ENCODE data around the gene OSBPL10. TPM values are rescaled to one million over a fixed set of nuclear protein-coding genes. Genes with fewer than 3 reads are reported as not detected.
A peak's percentile ranks its signal among the peaks of the same experiment; 100 is the strongest.

Gene OSBPL10
- total and polyA plus RNA-seq, 4 experiments from 2014 or later = 0.95 TPM; not detected in 3

DNA sequence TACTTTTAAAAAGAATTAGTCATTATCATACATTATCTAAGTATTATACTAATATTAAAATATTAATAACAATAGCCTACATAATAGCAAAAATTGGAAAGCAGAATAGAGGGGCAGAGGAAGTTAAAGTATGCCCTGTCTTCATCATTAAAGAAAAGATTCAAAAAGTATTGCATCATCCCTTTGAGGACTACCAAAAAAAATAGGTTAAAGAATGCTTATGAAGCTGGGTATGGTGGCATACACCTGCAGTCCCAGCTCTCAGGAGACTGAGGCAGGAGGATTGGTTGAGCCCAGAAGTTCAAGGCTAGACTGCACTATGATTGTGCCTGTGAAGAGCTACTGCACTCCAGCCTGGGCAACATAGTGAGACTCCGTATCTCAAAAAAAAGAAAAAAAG, 240.7 kb downstream of the OSBPL10 start:
- no peaks in the 10 kb centered on the region for H3K36me3 ChIP-seq (ENCODE audit: insufficient read depth, low read length)
- no peaks in the 10 kb centered on the region for H3K4me1 ChIP-seq (ENCODE audit: insufficient read depth, low read length)
- no peaks in the 10 kb centered on the region for H3K36me3 Mint-ChIP-seq
- H3K4me1 Mint-ChIP-seq = no peaks in the 10 kb centered on the region
- H3K9me3 Mint-ChIP-seq = peaks cover 0 to 1% (median 0%) of the 10 kb centered on the region in 8 donors
- H3K27me3 Mint-ChIP-seq = peaks cover 5 to 6% of the 10 kb centered on the region in 2 donors
- H3K27ac Mint-ChIP-seq = peak overlapping the region in 1 of 7 donors; percentile 0
- H3K27me3 ChIP-seq (ENCODE audit: insufficient read depth, low read length) = no peaks in the 10 kb centered on the region
- intact Hi-C loops (cut with micrococcal nuclease) = no loop called here
- no peak overlapping the region for H3K4me3 ChIP-seq (ENCODE audit: low read length in 2 of 2)
- no peak for DNase-seq
- H3K27ac ChIP-seq (ENCODE audit: low read depth, low read length) = no peak overlapping the region
- ChIA-PET CTCF (ENCODE audit: partially characterized antibody) (no interaction called here), POLR2A (ENCODE audit: partially characterized antibody) (no interaction called here)
- no peaks in the 10 kb centered on the region for H3K9me3 ChIP-seq (ENCODE audit: control insufficient read depth in 1 of 2, low read length in 2 of 2)
- no peak overlapping the region for H3K4me3 Mint-ChIP-seq

DNA sequence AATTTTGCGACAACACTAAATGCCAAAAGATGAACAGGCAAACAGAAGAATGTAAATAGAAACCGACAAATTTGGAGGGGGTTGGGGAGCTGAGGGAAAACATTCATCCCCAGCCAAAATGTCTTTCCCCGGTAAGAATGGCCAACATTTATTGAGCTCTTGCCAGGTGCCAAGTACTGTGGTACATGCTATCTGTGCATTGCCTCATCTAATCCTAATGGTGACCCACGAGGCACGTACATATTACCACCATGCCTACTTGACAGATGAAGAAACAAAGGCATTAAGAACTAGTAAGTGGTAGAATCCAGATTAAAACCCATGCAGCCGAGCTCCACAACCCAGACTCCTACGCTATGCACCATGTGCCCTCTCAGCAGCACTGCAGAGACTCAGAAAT, 242.7 kb downstream of the OSBPL10 start:
- H3K4me1 Mint-ChIP-seq = no peaks in the 10 kb centered on the region
- POLR2A ChIA-PET (ENCODE audit: partially characterized antibody) = no interaction called here

DNA sequence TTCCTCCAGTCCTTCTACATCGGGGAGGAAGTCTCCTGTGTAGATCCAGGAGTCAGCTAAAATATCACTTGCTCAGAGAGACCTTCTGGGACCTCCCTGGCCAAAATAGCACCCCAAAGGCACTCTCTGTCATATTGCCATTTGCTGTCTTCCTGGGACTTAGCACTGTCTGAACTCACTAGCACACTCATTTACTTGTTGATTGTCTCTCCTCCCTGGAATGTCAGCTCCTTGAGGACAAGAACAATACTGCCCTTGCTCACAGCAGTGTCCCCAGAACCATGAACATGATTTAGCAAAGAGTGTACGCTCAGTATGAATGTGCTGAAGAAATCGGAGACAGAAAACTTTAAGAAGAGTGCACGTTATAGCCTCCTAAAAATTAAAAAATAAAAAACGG, 245.4 kb downstream of the OSBPL10 start:
- DNase-seq = no peak
- H3K4me1 ChIP-seq (ENCODE audit: insufficient read depth, low read length) = no peaks in the 10 kb centered on the region
- no peaks in the 10 kb centered on the region for H3K36me3 Mint-ChIP-seq
- no peaks in the 10 kb centered on the region for H3K27me3 ChIP-seq (ENCODE audit: insufficient read depth, low read length)
- no peak overlapping the region for H3K27ac ChIP-seq (ENCODE audit: low read depth, low read length)
- no peak overlapping the region for H3K4me3 ChIP-seq (ENCODE audit: low read length in 2 of 2)
- peaks cover 5 to 6% of the 10 kb centered on the region in 2 donors for H3K27me3 Mint-ChIP-seq
- H3K36me3 ChIP-seq (ENCODE audit: insufficient read depth, low read length) = no peaks in the 10 kb centered on the region
- no peak overlapping the region for H3K27ac Mint-ChIP-seq
- H3K9me3 ChIP-seq (ENCODE audit: control insufficient read depth in 1 of 2, low read length in 2 of 2) = no peaks in the 10 kb centered on the region
- no peak overlapping the region for H3K4me3 Mint-ChIP-seq
- CTCF ChIA-PET (ENCODE audit: partially characterized antibody) = interaction anchor here (0.6 kb wide), 1 partner anchor 522 kb away, joined by 3 read pairs; no protein-coding TSS in a partner anchor
- H3K9me3 Mint-ChIP-seq = peaks cover 0 to 1% (median 0%) of the 10 kb centered on the region in 8 donors
- H3K4me1 Mint-ChIP-seq = no peaks in the 10 kb centered on the region
- intact Hi-C loops (cut with micrococcal nuclease) = no loop called here
- POLR2A ChIA-PET (ENCODE audit: partially characterized antibody) = no interaction called here

More for the DNA sequence above, 242.7 kb downstream of the OSBPL10 start:
- Mint-ChIP-seq H3K9me3 (peaks cover 0 to 1% (median 0%) of the 10 kb centered on the region in 8 donors), H3K27me3 (peaks cover 5 to 6% of the 10 kb centered on the region in 2 donors), H3K36me3 (no peaks in the 10 kb centered on the region), H3K4me3 (no peak overlapping the region), H3K27ac (no peak overlapping the region)
- H3K27ac ChIP-seq (ENCODE audit: low read depth, low read length) = no peak overlapping the region
- H3K36me3 ChIP-seq (ENCODE audit: insufficient read depth, low read length) = no peaks in the 10 kb centered on the region
- H3K4me1 ChIP-seq (ENCODE audit: insufficient read depth, low read length) = no peaks in the 10 kb centered on the region
- intact Hi-C loops (cut with micrococcal nuclease) = no loop called here
- H3K9me3 ChIP-seq (ENCODE audit: control insufficient read depth in 1 of 2, low read length in 2 of 2) = no peaks in the 10 kb centered on the region
- DNase-seq = no peak
- CTCF ChIA-PET (ENCODE audit: partially characterized antibody) = no interaction called here
- no peaks in the 10 kb centered on the region for H3K27me3 ChIP-seq (ENCODE audit: insufficient read depth, low read length)
- no peak overlapping the region for H3K4me3 ChIP-seq (ENCODE audit: low read length in 2 of 2)

DNA sequence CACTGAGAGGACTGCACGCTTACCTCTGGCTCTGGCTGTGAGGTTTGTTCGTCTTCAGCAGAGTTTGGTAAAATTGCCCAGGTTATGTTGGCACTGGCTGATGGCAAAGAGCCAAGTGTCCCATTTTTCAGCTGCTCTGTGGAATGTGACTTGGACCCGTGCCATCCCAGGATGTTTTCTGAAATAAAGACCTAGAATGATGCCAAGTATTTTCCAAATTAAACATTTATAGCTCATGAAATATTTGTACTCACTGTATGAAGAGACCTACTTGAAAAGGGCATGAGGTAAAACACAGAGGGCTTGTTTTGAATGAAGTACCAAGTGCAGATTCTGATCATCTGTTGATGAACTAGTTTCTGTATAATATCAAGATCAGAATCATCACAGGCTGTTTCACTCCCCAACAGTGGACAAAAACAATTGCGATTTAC, 247.8 kb downstream of the OSBPL10 start:
- POLR2A ChIA-PET (ENCODE audit: partially characterized antibody) = no interaction called here
- Mint-ChIP-seq H3K27ac (no peak overlapping the region), H3K27me3 (peaks cover 7 to 8% of the 10 kb centered on the region in 2 donors), H3K4me1 (no peaks in the 10 kb centered on the region), H3K4me3 (no peak overlapping the region), H3K36me3 (no peaks in the 10 kb centered on the region), H3K9me3 (peaks cover 0 to 1% (median 0%) of the 10 kb centered on the region in 8 donors)
- CTCF ChIA-PET (ENCODE audit: partially characterized antibody) = no interaction called here
- Histone ChIP-seq H3K36me3 (ENCODE audit: insufficient read depth, low read length) (no peaks in the 10 kb centered on the region), H3K9me3 (ENCODE audit: control insufficient read depth in 1 of 2, low read length in 2 of 2) (no peaks in the 10 kb centered on the region), H3K27me3 (ENCODE audit: insufficient read depth, low read length) (no peaks in the 10 kb centered on the region), H3K27ac (ENCODE audit: low read depth, low read length) (no peak overlapping the region), H3K4me1 (ENCODE audit: insufficient read depth, low read length) (no peaks in the 10 kb centered on the region), H3K4me3 (ENCODE audit: low read length in 2 of 2) (no peak overlapping the region)
- intact Hi-C loops (cut with micrococcal nuclease) = no loop called here
- no peak for DNase-seq

DNA sequence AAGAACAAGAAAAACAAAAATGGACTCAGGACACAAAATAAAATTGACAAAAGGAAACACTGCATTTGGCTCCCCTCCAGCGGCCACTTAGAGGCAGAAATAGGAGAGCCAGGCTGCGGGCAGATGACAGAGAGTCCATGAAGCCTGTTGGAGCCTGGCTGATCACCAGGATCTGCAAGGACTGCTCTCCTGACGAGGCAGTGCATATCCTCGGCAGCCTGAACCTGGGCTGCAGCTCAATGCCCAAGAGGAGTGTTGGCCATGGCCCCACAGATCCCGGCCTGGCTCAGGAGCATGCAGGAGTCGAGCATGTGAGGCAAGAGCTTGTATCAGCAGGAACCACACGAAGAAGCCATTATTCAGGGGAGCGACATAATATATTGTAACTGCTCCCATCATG, 248.5 kb downstream of the OSBPL10 start:
- Mint-ChIP-seq H3K27me3 (peaks cover 8 to 10% of the 10 kb centered on the region in 2 donors), H3K36me3 (no peaks in the 10 kb centered on the region), H3K4me1 (no peaks in the 10 kb centered on the region), H3K4me3 (no peak overlapping the region), H3K9me3 (peaks cover 0 to 1% (median 0%) of the 10 kb centered on the region in 8 donors), H3K27ac (no peak overlapping the region)
- intact Hi-C loops (cut with micrococcal nuclease) = no loop called here
- Histone ChIP-seq H3K4me3 (ENCODE audit: low read length in 2 of 2) (no peak overlapping the region), H3K9me3 (ENCODE audit: control insufficient read depth in 1 of 2, low read length in 2 of 2) (no peaks in the 10 kb centered on the region), H3K27me3 (ENCODE audit: insufficient read depth, low read length) (no peaks in the 10 kb centered on the region), H3K36me3 (ENCODE audit: insufficient read depth, low read length) (no peaks in the 10 kb centered on the region), H3K27ac (ENCODE audit: low read depth, low read length) (no peak overlapping the region), H3K4me1 (ENCODE audit: insufficient read depth, low read length) (no peaks in the 10 kb centered on the region)
- ChIA-PET CTCF (ENCODE audit: partially characterized antibody) (no interaction called here), POLR2A (ENCODE audit: partially characterized antibody) (no interaction called here)
- DNase-seq = no peak

DNA sequence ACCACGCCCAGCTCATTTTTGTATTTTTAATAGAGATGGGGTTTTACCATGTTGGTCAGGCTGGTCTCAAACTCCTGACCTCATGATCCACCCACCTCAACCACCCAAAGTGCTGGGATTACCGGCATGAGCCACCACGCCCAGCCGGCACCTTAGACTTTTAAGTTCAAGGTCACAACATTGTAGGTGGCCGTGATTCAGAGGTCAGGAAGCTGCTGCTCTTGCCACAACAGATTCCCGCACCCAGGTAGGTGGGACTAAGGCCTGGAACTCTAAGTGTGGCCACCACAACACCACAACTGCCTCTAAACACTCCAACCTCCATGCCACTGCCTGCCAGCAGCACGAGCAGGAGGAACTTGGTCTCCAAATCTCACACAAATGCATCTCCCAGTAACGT, 251.5 kb downstream of the OSBPL10 start:
- H3K27ac ChIP-seq (ENCODE audit: low read depth, low read length) = no peak overlapping the region
- H3K4me3 ChIP-seq (ENCODE audit: low read length in 2 of 2) = no peak overlapping the region
- POLR2A ChIA-PET (ENCODE audit: partially characterized antibody) = no interaction called here
- CTCF ChIA-PET (ENCODE audit: partially characterized antibody) = interaction anchor here (0.5 kb wide), 1 partner anchor 110 kb away, joined by 3 read pairs; no protein-coding TSS in a partner anchor
- Mint-ChIP-seq H3K27me3 (peaks cover 9 to 12% of the 10 kb centered on the region in 2 donors), H3K36me3 (no peaks in the 10 kb centered on the region), H3K4me3 (no peak overlapping the region), H3K4me1 (no peaks in the 10 kb centered on the region), H3K27ac (no peak overlapping the region), H3K9me3 (peaks cover 0 to 2% (median 0%) of the 10 kb centered on the region in 8 donors)
- DNase-seq = no peak
- intact Hi-C loops (cut with micrococcal nuclease) = no loop called here
- no peaks in the 10 kb centered on the region for H3K36me3 ChIP-seq (ENCODE audit: insufficient read depth, low read length)
- no peaks in the 10 kb centered on the region for H3K9me3 ChIP-seq (ENCODE audit: control insufficient read depth in 1 of 2, low read length in 2 of 2)
- no peaks in the 10 kb centered on the region for H3K4me1 ChIP-seq (ENCODE audit: insufficient read depth, low read length)
- H3K27me3 ChIP-seq (ENCODE audit: insufficient read depth, low read length) = no peaks in the 10 kb centered on the region

DNA sequence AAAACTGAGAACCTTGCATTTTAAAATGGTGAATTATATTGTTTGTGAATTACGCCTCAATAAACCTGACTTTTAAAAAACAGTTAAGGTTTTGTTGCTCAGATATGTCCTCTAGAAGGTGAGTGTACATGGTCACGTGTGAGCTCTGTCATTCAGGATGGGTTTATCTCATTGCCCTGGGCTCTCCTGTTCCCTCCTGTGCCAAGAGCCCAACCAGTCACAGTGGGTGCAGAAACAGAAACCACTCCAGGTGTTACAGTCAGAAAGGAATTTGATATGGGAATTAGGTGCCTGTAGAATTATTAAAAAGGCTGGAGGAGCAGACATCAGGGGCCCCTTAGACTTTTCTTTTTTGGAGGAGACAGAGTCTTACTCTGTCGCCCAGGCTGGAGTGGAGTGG, 252.0 kb downstream of the OSBPL10 start:
- Histone ChIP-seq H3K36me3 (ENCODE audit: insufficient read depth, low read length) (no peaks in the 10 kb centered on the region), H3K4me1 (ENCODE audit: insufficient read depth, low read length) (no peaks in the 10 kb centered on the region), H3K4me3 (ENCODE audit: low read length in 2 of 2) (no peak overlapping the region), H3K9me3 (ENCODE audit: control insufficient read depth in 1 of 2, low read length in 2 of 2) (no peaks in the 10 kb centered on the region), H3K27ac (ENCODE audit: low read depth, low read length) (no peak overlapping the region), H3K27me3 (ENCODE audit: insufficient read depth, low read length) (no peaks in the 10 kb centered on the region)
- Mint-ChIP-seq H3K4me1 (no peaks in the 10 kb centered on the region), H3K4me3 (no peak overlapping the region), H3K27ac (no peak overlapping the region), H3K9me3 (peaks cover 0 to 2% (median 0%) of the 10 kb centered on the region in 8 donors), H3K27me3 (peaks cover 9 to 14% of the 10 kb centered on the region in 2 donors), H3K36me3 (no peaks in the 10 kb centered on the region)
- ChIA-PET CTCF (ENCODE audit: partially characterized antibody) (interaction anchor here (0.5 kb wide), 1 partner anchor 109 kb away, joined by 3 read pairs; no protein-coding TSS in a partner anchor), POLR2A (ENCODE audit: partially characterized antibody) (no interaction called here)
- DNase-seq = no peak
- intact Hi-C loops (cut with micrococcal nuclease) = no loop called here

DNA sequence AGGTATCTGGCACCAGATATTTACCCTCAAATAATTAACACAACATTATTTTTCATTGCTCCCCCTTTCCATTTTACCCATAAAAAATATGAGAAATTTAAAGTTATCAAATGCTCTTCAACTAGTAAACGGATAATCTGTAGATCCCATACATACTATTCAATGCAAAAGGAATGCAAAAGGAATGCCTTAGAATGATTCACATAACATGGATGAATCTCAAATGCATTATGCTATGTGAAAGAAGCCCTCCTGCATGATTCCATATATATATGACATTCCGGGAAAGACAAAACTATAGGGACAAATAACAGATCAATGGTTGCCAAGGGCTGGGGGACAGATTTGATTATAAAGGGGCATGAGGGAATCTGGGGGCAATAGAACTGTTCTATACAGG, 252.7 kb downstream of the OSBPL10 start:
- CTCF ChIA-PET (ENCODE audit: partially characterized antibody) = no interaction called here
- H3K27ac Mint-ChIP-seq = no peak overlapping the region
- no peaks in the 10 kb centered on the region for H3K4me1 Mint-ChIP-seq

More for the DNA sequence above, 252.7 kb downstream of the OSBPL10 start:
- Mint-ChIP-seq H3K27me3 (peaks cover 9 to 14% of the 10 kb centered on the region in 2 donors), H3K36me3 (no peaks in the 10 kb centered on the region), H3K9me3 (peaks cover 0 to 2% (median 0%) of the 10 kb centered on the region in 8 donors), H3K4me3 (no peak overlapping the region)
- no peaks in the 10 kb centered on the region for H3K9me3 ChIP-seq (ENCODE audit: control insufficient read depth in 1 of 2, low read length in 2 of 2)
- H3K4me3 ChIP-seq (ENCODE audit: low read length in 2 of 2) = no peak overlapping the region
- no peak for DNase-seq
- H3K36me3 ChIP-seq (ENCODE audit: insufficient read depth, low read length) = no peaks in the 10 kb centered on the region
- H3K27me3 ChIP-seq (ENCODE audit: insufficient read depth, low read length) = no peaks in the 10 kb centered on the region
- POLR2A ChIA-PET (ENCODE audit: partially characterized antibody) = no interaction called here
- no peaks in the 10 kb centered on the region for H3K4me1 ChIP-seq (ENCODE audit: insufficient read depth, low read length)
- intact Hi-C loops (cut with micrococcal nuclease) = no loop called here
- no peak overlapping the region for H3K27ac ChIP-seq (ENCODE audit: low read depth, low read length)
